ENCODE data around the gene MPST. TPM values are rescaled to one million over a fixed set of nuclear protein-coding genes. Genes with fewer than 3 reads are reported as not detected.

Gene MPST
- total and polyA plus RNA-seq, 9 donors = 5.4 to 178 (median 91.6) TPM

GRCh38 chr22:37007651-37008050 is 11.9 kb upstream of the MPST start:
- 32 to 51% (median 40%) methylated on average over 2 of the region's 2 CpGs for WGBS, 3 donors
- Histone ChIP-seq H3K27me3 (no peaks in the 10 kb centered on the region), H3K4me1 (ENCODE audit: insufficient read depth) (no peaks in the 10 kb centered on the region), H3K4me3 (no peak overlapping the region), H3K36me3 (no peaks in the 10 kb centered on the region), H3K27ac (no peak overlapping the region), H3K9me3 (no peaks in the 10 kb centered on the region)
- intact Hi-C loops (cut with DNase I) = no loop called here
- TF ChIP-seq, protein P1, sequence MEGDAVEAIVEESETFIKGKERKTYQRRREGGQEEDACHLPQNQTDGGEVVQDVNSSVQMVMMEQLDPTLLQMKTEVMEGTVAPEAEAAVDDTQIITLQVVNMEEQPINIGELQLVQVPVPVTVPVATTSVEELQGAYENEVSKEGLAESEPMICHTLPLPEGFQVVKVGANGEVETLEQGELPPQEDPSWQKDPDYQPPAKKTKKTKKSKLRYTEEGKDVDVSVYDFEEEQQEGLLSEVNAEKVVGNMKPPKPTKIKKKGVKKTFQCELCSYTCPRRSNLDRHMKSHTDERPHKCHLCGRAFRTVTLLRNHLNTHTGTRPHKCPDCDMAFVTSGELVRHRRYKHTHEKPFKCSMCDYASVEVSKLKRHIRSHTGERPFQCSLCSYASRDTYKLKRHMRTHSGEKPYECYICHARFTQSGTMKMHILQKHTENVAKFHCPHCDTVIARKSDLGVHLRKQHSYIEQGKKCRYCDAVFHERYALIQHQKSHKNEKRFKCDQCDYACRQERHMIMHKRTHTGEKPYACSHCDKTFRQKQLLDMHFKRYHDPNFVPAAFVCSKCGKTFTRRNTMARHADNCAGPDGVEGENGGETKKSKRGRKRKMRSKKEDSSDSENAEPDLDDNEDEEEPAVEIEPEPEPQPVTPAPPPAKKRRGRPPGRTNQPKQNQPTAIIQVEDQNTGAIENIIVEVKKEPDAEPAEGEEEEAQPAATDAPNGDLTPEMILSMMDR (IDR thresholded peaks at IDR 0.05) = no peak
- TF ChIP-seq POLR2A (IDR thresholded peaks at IDR 0.05) (no peak), EP300 (IDR thresholded peaks at IDR 0.05) (no peak)
- no peak for DNase-seq

DNA sequence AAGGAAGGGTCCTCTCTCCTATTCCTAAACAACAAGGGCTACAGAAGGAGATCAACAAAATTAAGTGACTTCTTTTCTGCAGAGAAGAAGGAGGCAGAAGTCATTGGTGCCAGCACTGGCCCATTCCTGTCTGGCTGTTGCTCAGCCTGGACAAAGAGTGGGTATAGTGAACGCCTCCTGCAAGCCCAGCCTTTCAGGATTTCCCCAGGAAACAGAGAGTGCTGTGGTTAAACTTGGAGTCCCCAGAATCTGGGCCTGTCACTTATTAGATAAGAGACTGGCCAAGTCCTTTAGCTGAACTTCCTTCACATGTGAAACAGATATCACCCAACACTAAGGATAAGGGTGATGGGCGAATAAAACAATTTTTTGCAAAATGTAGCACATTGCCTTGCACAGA is 11.2 kb upstream of the MPST start:
- WGBS, 3 donors = 83 to 96% (median 88%) methylated on average over 2 of the region's 2 CpGs
- intact Hi-C loops (cut with DNase I) = no loop called here
- TF ChIP-seq, protein P1 (IDR thresholded peaks at IDR 0.05) = no peak
- TF ChIP-seq EP300 (IDR thresholded peaks at IDR 0.05) (no peak), POLR2A (IDR thresholded peaks at IDR 0.05) (no peak)
- no peaks in the 10 kb centered on the region for H3K9me3 ChIP-seq
- no peaks in the 10 kb centered on the region for H3K4me1 ChIP-seq (ENCODE audit: insufficient read depth)
- no peaks in the 10 kb centered on the region for H3K27me3 ChIP-seq
- no peaks in the 10 kb centered on the region for H3K36me3 ChIP-seq
- no peak overlapping the region for H3K27ac ChIP-seq
- DNase-seq = no peak
- no peak overlapping the region for H3K4me3 ChIP-seq

DNA sequence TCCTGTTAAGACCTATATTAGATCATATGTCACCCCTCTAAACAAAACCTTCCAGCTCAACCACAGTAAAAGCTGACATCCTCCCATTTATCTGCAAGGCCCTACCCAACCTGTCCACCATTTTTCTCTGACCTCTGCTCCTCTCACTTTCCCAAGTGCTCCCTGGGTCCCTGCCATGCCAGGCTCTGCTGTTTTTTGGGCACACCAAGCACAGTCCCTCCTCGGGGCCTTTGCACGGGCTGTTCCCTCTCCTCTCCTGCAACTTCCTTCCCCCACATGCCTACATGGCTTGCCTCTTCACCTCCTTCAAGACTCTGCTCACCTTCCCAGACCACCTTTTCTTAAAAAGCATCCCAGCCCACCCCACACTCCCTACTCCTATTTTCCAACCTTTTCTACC is 10.1 kb upstream of the MPST start:
- no peak overlapping the region for H3K4me3 ChIP-seq
- no peaks in the 10 kb centered on the region for H3K36me3 ChIP-seq
- no peak overlapping the region for H3K27ac ChIP-seq
- WGBS, 3 donors = 81 to 87% (median 86%) methylated on average over 2 of the region's 2 CpGs
- no peak for DNase-seq
- intact Hi-C loops (cut with DNase I) = no loop called here
- H3K27me3 ChIP-seq = no peaks in the 10 kb centered on the region
- TF ChIP-seq, protein P1 (IDR thresholded peaks at IDR 0.05) = no peak
- TF ChIP-seq POLR2A (IDR thresholded peaks at IDR 0.05) (no peak), EP300 (IDR thresholded peaks at IDR 0.05) (no peak)
- H3K4me1 ChIP-seq (ENCODE audit: insufficient read depth) = no peaks in the 10 kb centered on the region
- no peaks in the 10 kb centered on the region for H3K9me3 ChIP-seq

- TF ChIP-seq, protein P1 (IDR thresholded peaks at IDR 0.05) = no peak
- TF ChIP-seq EP300 (IDR thresholded peaks at IDR 0.05) (no peak), POLR2A (IDR thresholded peaks at IDR 0.05) (no peak)
- H3K27me3 ChIP-seq = no peaks in the 10 kb centered on the region
- H3K4me3 ChIP-seq = no peak overlapping the region
- H3K9me3 ChIP-seq = no peaks in the 10 kb centered on the region
- DNase-seq = no peak
- intact Hi-C loops (cut with DNase I) = no loop called here
- 69 to 78% (median 75%) methylated on average over 4 of the region's 4 CpGs for WGBS, 3 donors
- no peak overlapping the region for H3K27ac ChIP-seq
- H3K36me3 ChIP-seq = no peaks in the 10 kb centered on the region
- H3K4me1 ChIP-seq (ENCODE audit: insufficient read depth) = peaks cover 3% of the 10 kb centered on the region
These were observed 9.4 kb upstream of the MPST start for GRCh38 chr22:37010174-37010573.

- peaks cover 3% of the 10 kb centered on the region for H3K4me1 ChIP-seq (ENCODE audit: insufficient read depth)
- TF ChIP-seq POLR2A (IDR thresholded peaks at IDR 0.05) (no peak), EP300 (IDR thresholded peaks at IDR 0.05) (no peak)
- TF ChIP-seq, protein P1 (IDR thresholded peaks at IDR 0.05) = no peak
- no peaks in the 10 kb centered on the region for H3K27me3 ChIP-seq
- intact Hi-C loops (cut with DNase I) = no loop called here
- no peak for DNase-seq
- WGBS, 3 donors = 83 to 88% (median 86%) methylated on average over 20 of the region's 20 CpGs
- H3K4me3 ChIP-seq = no peak overlapping the region
- no peaks in the 10 kb centered on the region for H3K9me3 ChIP-seq
- H3K36me3 ChIP-seq = no peaks in the 10 kb centered on the region
- no peak overlapping the region for H3K27ac ChIP-seq
These were observed 8.6 kb upstream of the MPST start for GRCh38 chr22:37010976-37011375.
